ENCODE data around the gene USP15. TPM values are rescaled to one million over a fixed set of nuclear protein-coding genes. Genes with fewer than 3 reads are reported as not detected.

USP15 gene
- total and polyA plus RNA-seq, 2 donors (not counting 3 experiments of a cell fraction or from before 2014, with no cell fraction given): 20.0 to 61.8 TPM

GRCh38 chr12:62210422-62210821 lies 49.8 kb upstream of the USP15 start:
- FAIRE-seq: peak; percentile 83
- Histone ChIP-seq H3K27me3 (ENCODE audit: control insufficient read depth in 2 of 2, insufficient read depth in 2 of 2, low read length in 2 of 2) (peaks cover 1 to 2% of the 10 kb centered on the region in 2 experiments), H3K9me3 (replicated peaks; ENCODE audit: control insufficient read depth, insufficient read depth, low read length) (no peaks in the 10 kb centered on the region), H3K4me3 (replicated peaks in 1 of 3; ENCODE audit: insufficient read depth in 1 of 3, low read depth in 1 of 3, low read length in 3 of 3) (no peak overlapping the region), H3K9ac (replicated peaks; ENCODE audit: extremely low read depth, insufficient read depth, low read length) (no peak overlapping the region), H3K9me1 (replicated peaks; ENCODE audit: control insufficient read depth, extremely low read depth, insufficient read depth, low read length) (no peaks in the 10 kb centered on the region), H3K4me1 (ENCODE audit: control insufficient read depth, extremely low read depth, insufficient read depth, low read length) (no peaks in the 10 kb centered on the region), H3K27ac (ENCODE audit: insufficient read depth, low read depth, low read length) (no peak overlapping the region), H2AFZ (ENCODE audit: low read depth, low read length) (no peak overlapping the region), H3K36me3 (ENCODE audit: control insufficient read depth in 2 of 2, extremely low read depth in 1 of 2, insufficient read depth in 2 of 2, low read length in 2 of 2) (no peaks in the 10 kb centered on the region), H3K4me2 (ENCODE audit: insufficient read depth, low read length) (no peak overlapping the region), H3K79me2 (ENCODE audit: control insufficient read depth, insufficient read depth, low read length) (no peaks in the 10 kb centered on the region), H4K20me1 (replicated peaks; ENCODE audit: control insufficient read depth, extremely low read depth, insufficient read depth, low read length) (no peaks in the 10 kb centered on the region)
- intact Hi-C loops (cut with micrococcal nuclease): loop anchor here (5.0 kb wide), 1 partner anchor 587 kb away; no protein-coding TSS in a partner anchor
- POLR2A ChIA-PET: no interaction called here
- TF ChIP-seq POLR2A (IDR thresholded peaks at IDR 0.05; ENCODE audit: low read depth, low read length) (no peak), CTCF (IDR thresholded peaks at IDR 0.05; ENCODE audit: extremely low read depth in 1 of 2, insufficient read depth in 1 of 2, low read depth in 1 of 2, low read length in 2 of 2) (peak; percentile 64 to 69), EZH2 (IDR thresholded peaks at IDR 0.05; ENCODE audit: borderline replicate concordance, low read depth, low read length, severe bottlenecking) (no peak)
- CTCF ChIA-PET: interaction anchor here (0.6 to 2.2 kb wide), 25 partner anchors 7 to 859 kb away, joined by 3 to 25 read pairs (median 4); partner anchors contain the start of gene USP15
- BruUV-seq (replicated peaks): no TSS peak
- dilution Hi-C loops (cut with MboI; ENCODE audit: extremely low pct_ligation_motif_present, low sequenced_read_pairs): no loop called here
- peak; percentile 39 for DNase-seq (ENCODE audit: low read depth, low spot score)

GRCh38 chr12:62211510-62211909 lies 48.7 kb upstream of the USP15 start:
- no peak overlapping the region for H2AFZ ChIP-seq (ENCODE audit: low read depth, low read length)
- no peaks in the 10 kb centered on the region for H3K36me3 ChIP-seq (ENCODE audit: control insufficient read depth in 2 of 2, extremely low read depth in 1 of 2, insufficient read depth in 2 of 2, low read length in 2 of 2)
- POLR2A ChIA-PET: no interaction called here
- CTCF ChIA-PET: interaction anchor here (1.2 to 2.2 kb wide), 4 partner anchors 11 to 42 kb away, joined by 4 to 25 read pairs (median 14); a partner anchor contains a TSS
- no peak for DNase-seq (ENCODE audit: low read depth, low spot score)
- FAIRE-seq: no peak
- H3K79me2 ChIP-seq (ENCODE audit: control insufficient read depth, insufficient read depth, low read length): no peaks in the 10 kb centered on the region
- no peak overlapping the region for H3K9ac ChIP-seq (replicated peaks; ENCODE audit: extremely low read depth, insufficient read depth, low read length)
- H3K4me3 ChIP-seq (replicated peaks in 1 of 3; ENCODE audit: insufficient read depth in 1 of 3, low read depth in 1 of 3, low read length in 3 of 3): no peak overlapping the region
- no TSS peak for BruUV-seq (replicated peaks)
- intact Hi-C loops (cut with micrococcal nuclease): loop anchor here (5.0 kb wide), 1 partner anchor 586 kb away; no protein-coding TSS in a partner anchor
- H3K9me3 ChIP-seq (replicated peaks; ENCODE audit: control insufficient read depth, insufficient read depth, low read length): no peaks in the 10 kb centered on the region
- H4K20me1 ChIP-seq (replicated peaks; ENCODE audit: control insufficient read depth, extremely low read depth, insufficient read depth, low read length): no peaks in the 10 kb centered on the region
- H3K9me1 ChIP-seq (replicated peaks; ENCODE audit: control insufficient read depth, extremely low read depth, insufficient read depth, low read length): no peaks in the 10 kb centered on the region
- dilution Hi-C loops (cut with MboI; ENCODE audit: extremely low pct_ligation_motif_present, low sequenced_read_pairs): no loop called here
- H3K4me1 ChIP-seq (ENCODE audit: control insufficient read depth, extremely low read depth, insufficient read depth, low read length): no peaks in the 10 kb centered on the region
- H3K27me3 ChIP-seq (ENCODE audit: control insufficient read depth in 2 of 2, insufficient read depth in 2 of 2, low read length in 2 of 2): peaks cover 1 to 2% of the 10 kb centered on the region in 2 experiments
- TF ChIP-seq EZH2 (IDR thresholded peaks at IDR 0.05; ENCODE audit: borderline replicate concordance, low read depth, low read length, severe bottlenecking) (no peak), POLR2A (IDR thresholded peaks at IDR 0.05; ENCODE audit: low read depth, low read length) (no peak), MYC (IDR thresholded peaks at IDR 0.05; ENCODE audit: low read depth, low read length) (no peak), CTCF (IDR thresholded peaks at IDR 0.05; ENCODE audit: extremely low read depth in 1 of 2, insufficient read depth in 1 of 2, low read depth in 1 of 2, low read length in 2 of 2) (no peak), GATA2 (IDR thresholded peaks at IDR 0.05; ENCODE audit: insufficient read depth, insufficient read length, low read depth, low read length) (no peak), MAX (IDR thresholded peaks at IDR 0.05; ENCODE audit: insufficient read depth, insufficient read length) (no peak), POLR2AphosphoS5 (IDR thresholded peaks at IDR 0.05; ENCODE audit: insufficient read depth, low read depth, low read length) (no peak), JUN (IDR thresholded peaks at IDR 0.05; ENCODE audit: borderline replicate concordance, insufficient read depth, insufficient read length, low read depth) (no peak), FOS (IDR thresholded peaks at IDR 0.05; ENCODE audit: borderline replicate concordance, insufficient read depth, low read length) (no peak)
- H3K4me2 ChIP-seq (ENCODE audit: insufficient read depth, low read length): no peak overlapping the region
- no peak overlapping the region for H3K27ac ChIP-seq (ENCODE audit: insufficient read depth, low read depth, low read length)

Data from endothelial cell of umbilical vein (primary cell).